HK-2 (cell line): ENCODE data around the gene UBL7.

Experiments used
- DNase-seq: peaks from one replicate; pipeline ENCODE4 v3.0.0-alpha.2; 2018; ENCODE audit not compliant: unreplicated experiment

Gene UBL7

GRCh38 chr15:74408385-74408784 lies 52.6 kb downstream of the UBL7 start:
- no peak for DNase-seq

GRCh38 chr15:74406992-74407705 lies 53.8 kb downstream of the UBL7 start:
- peak; percentile 89 for DNase-seq

GRCh38 chr15:74406517-74406916 lies 54.4 kb downstream of the UBL7 start:
- DNase-seq: no peak

- no peak for DNase-seq
Measured at GRCh38 chr15:74405823-74406222, 55.1 kb downstream of the UBL7 start.

GRCh38 chr15:74403991-74404563 lies 56.9 kb downstream of the UBL7 start:
- DNase-seq: no peak

GRCh38 chr15:74403588-74403919 lies 57.4 kb downstream of the UBL7 start:
- DNase-seq: no peak

DNA sequence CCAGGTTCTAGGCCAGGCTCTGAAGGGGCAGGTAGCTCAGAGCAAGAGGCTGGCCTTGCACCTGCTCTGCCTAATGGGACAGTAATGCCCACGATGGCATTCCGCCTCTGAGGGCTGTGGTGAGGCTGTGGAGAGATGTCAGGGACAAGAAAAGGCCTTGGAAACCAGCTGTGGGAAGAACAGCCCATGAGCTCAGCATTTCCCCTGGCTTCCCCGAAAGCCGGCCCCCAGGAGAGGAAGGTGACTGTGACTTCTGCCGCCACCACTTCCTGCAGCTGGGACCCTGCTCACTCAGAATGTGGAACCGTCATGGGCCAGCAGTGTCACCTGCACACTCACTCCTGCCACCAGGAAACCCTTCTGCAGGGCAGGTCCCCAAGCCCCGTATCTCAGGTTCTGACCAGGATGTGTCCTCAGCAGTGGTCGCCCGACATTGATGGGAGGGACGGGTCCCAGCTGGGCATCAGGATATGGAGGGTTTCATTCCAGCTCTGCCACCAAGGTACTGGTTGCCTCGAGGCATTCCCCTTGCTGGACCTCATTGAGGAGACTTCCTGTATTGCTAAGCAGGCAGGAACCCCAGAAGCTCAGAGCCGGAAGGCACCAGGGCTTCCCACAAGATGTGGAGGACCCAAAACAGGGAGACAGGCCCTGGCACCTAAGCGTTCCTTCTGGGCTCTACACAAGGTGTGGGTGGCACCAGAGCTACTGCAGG lies 57.9 kb downstream of the UBL7 start:
- no peak for DNase-seq

DNA sequence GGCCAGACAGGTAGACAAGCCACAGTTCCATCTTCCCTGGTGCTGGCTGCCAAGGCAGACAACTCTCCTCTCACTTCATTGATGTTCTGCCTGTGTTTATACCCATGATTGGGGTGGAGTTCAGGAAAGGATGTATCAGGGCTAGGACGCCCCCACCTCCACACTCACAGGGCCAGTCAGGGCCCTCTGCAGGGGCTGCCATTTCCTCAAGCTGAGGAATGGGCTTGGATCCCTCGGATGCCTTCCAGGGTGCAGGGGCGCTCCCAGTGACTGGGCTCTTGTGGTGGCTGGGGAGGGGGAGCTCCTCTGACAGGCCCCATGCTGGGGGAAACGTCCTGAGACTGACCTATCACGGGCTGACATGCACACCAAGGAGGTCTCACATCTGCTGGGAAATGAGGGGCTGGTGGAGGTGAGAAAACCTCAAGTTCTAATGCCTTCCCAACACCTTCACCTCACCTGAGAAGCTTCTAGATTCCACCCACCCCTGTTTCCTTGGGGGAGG lies 58.6 kb downstream of the UBL7 start:
- DNase-seq: no peak

DNA sequence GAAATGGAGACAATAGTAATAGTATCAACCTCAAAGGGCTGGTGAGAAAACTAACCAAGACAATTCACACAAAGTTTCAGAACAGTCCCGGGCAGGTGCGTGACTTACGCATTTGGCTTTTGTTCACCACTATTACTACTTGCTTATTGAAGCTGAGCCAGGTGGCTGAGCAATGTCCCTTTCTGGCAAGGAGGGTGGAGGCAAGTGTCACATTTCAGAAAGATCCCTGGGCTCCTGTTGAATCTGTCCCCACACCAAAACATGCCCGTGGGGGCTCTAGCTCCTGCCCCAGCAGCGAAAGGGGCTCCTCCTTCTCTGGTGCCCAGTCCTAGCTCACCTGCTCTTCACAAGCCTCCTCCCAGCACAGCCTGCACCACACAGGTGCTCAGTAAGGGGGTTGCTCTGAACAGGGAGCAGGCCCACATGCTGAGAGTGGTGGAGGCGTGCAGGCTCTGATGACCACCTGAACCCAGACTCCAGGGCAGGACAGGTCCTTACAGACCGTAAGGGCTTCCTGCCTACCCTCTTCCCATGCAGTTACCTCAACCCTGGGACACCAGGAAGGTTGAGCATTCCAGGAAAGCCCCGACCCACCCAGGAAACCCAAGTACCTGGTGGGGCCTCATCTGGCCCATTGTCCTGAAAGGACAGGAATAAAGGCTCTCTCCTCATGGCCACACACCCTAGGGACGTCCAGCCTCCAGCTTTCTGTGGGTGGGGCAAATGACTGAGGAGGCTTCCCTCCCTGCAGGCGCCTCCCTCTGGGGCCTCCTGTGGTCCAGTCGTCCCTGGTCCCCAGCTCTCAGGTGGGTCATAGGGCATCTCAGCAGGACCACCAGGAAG lies 59.8 kb downstream of the UBL7 start:
- no peak for DNase-seq

DNA sequence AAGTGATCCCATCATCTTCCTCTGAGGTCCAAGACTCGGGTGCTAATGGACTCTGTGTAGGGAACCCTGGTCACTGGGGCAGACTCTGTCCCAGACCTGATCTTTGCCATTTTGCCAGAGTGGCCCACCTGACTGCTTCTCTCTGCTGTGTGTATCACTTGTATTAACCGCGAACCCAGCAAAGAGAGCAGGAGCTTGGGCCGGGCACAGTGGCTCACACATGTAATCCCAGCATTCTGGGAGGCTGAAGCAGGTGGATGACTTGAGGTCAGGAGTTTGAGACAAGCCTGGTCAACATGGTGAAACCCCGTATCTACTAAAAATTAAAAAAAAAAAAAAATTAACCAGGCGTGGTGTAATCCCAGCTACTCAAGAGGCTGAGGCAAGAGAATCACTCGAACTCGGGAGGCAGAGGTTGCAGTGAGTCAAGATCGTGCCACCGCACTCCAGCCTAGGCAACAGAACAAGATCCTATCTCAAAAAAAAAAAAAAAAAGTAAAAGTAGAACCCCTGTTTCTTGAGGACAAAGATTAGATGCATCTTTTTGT lies 60.6 kb downstream of the UBL7 start:
- peak; percentile 24 for DNase-seq

GRCh38 chr15:74399511-74400312 lies 61.2 kb downstream of the UBL7 start:
- peak; percentile 52 for DNase-seq

DNA sequence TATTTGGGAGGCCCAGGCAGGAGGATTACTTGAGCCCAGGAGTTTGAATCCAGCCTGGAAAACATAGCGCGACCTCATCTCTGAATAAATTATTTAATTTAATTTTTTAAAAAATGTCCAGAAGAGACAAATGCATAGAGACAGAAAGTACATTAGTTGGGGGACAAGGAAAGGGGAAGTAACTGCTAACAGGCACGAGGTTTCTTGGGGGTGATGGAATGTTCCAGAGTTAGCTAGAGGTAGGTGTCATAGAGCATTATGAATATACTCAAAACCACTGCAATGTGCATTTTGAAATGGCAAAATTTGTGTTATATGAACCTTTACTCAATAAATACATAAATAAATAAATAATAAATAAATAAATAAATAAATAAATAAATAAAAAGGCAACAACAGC lies 61.9 kb downstream of the UBL7 start:
- DNase-seq: no peak

GRCh38 chr15:74398183-74398582 lies 62.8 kb downstream of the UBL7 start:
- DNase-seq: no peak

DNA sequence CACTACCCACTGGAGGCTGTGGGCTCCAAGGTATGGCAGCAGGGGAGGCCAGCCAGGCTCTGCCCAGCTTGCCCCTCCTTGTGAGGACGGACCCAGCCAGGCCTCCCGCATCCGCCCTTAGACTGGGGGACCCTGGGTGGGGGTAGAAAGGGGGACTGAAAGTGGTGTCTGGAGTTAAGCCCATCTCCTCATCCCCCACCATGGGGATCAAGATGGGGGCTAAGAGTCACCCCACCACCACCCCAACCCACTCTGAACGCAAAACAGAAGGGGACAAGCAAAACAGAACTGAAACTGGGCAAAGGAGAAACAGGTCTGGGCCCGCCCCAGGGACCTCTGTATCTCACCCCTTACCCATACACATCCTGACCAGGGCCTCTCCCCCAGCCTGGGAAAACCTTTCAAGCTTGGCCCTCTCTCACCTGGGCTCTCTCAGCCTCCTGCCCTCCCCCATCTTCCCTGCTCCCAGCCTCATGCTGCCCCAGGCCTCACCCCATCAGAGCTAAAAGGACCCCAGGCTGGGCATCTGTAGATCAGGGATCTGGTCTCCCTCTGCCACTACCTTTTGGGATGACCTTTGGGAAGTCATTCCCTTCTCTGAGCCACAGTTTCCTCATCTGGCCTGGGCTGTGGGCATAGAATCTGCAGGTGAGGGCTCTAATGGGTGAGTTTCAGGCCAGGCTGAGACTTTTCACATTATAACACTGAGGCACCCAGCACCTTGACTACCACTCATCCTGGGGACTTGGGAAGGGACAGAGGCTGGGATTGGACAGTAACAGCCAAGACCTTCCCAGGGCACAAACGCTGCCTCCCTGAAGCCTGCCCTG lies 63.5 kb downstream of the UBL7 start:
- DNase-seq: no peak

DNA sequence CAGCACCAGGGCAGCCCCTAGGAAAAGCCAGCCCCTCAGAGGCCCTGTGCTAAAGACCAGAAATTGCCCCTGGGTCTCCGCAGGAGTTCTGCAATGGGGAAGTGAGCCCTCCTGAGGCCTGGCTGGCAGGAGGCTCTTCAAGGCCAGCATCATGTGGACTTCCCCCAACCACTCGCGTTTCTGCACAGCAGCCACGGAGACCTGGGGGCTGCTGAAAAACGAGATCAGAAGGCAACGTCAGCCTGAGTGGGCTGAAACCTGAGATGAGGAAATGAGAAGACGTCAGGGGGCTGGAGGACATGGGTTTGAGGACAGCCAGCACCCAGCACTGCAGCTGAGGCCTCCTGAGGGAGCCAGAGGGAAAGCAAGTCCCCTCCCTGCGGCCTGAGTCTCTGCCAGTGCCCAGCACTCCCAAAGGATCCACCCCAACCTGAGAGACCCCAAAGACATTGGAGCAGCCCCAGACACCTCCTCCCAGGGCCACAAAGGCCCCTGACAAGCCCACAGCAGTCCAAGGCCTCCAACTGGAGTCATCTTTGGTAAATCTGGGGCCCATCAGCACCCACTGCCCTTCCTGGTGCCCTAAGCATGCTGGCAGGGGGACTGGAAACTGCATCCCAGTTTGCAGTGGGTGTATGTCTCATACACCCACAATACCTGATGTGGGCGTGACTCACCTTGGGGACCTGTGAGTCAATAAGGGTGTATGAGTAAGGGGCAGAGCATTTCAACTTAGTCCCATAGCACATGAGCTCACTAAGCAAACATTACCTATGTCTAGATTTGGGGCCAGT lies 64.3 kb downstream of the UBL7 start:
- peak; percentile 67 for DNase-seq

- no peak for DNase-seq
Measured at GRCh38 chr15:74396146-74396438, 64.9 kb downstream of the UBL7 start.
